ENCODE data around the gene TGFA.

- TF ChIP-seq L3MBTL2 (conservative IDR thresholded peaks at IDR 0.05) (no peak), ELF4 (IDR thresholded peaks at IDR 0.05) (no peak), ZNF384 (IDR thresholded peaks at IDR 0.05) (no peak), ARNT (IDR thresholded peaks at IDR 0.05) (no peak), NFRKB (IDR thresholded peaks at IDR 0.05) (no peak), PKNOX1 (IDR thresholded peaks at IDR 0.05) (no peak), FOXA1 (IDR thresholded peaks at IDR 0.05) (no peak)
These were observed 30.0 kb downstream of the TGFA start for GRCh38 chr2:70523672-70523995.

All from HEK293T (cell line).